Astrocyte of the cerebellum (primary cell): ENCODE measurements around the gene ZDHHC11.

Experiments
- DNase-seq: peaks from one replicate; pipeline ENCODE4 v3.0.0-alpha.2; 2011; ENCODE audit warnings: low read depth
- H3K4me3 ChIP-seq: 2 replicates; pipeline ENCODE4 v1.5.1; 2011; ENCODE audit warnings: mild to moderate bottlenecking, low read depth, low read length, moderate library complexity
- in situ Hi-C: cut with HindIII; loops from 2 replicates; pipeline ENCODE4 v1.10.0; 2017; ENCODE audit warnings: low sequenced_read_pairs
- TF ChIP-seq, protein P1 (sequence below): IDR thresholded peaks from 2 replicates; pipeline ENCODE4 v1.5.1; 2012; ENCODE audit warnings: low read length, low read depth, moderate library complexity, mild to moderate bottlenecking; ENCODE audit errors: missing control alignments

Gene ZDHHC11

DNA sequence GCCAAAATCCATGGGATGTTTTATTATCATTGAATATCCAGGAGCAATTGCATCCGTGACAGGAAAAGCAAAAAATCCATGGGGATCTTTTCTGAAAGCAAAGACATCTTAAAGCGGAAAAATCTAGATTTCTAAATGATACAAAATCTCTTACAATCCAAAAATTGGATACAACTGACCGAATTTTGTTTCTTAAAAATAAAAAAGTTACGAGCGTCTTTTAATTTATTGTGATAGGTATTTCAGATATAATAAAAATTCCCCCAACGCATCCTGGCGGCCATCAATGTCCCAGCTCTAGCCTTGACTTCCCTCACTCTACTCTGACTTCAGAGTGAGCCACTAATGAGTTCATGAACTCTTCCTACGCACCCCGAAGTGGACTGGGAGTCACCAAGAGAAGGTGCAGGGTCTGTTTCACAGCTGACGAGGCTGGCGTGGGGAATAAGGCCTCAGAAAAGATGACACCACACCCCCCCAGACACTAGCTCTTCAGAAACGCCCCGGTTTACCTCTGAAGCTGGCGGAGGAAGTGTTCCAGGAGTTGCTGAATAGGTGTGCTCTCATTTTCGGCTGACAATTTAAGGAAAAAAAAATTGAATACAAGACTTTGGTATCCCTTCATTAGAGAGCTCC is 38.4 kb upstream of the ZDHHC11 start:
- H3K4me3 ChIP-seq, result no peak overlapping the region
- no peak for DNase-seq
- TF ChIP-seq, protein P1, sequence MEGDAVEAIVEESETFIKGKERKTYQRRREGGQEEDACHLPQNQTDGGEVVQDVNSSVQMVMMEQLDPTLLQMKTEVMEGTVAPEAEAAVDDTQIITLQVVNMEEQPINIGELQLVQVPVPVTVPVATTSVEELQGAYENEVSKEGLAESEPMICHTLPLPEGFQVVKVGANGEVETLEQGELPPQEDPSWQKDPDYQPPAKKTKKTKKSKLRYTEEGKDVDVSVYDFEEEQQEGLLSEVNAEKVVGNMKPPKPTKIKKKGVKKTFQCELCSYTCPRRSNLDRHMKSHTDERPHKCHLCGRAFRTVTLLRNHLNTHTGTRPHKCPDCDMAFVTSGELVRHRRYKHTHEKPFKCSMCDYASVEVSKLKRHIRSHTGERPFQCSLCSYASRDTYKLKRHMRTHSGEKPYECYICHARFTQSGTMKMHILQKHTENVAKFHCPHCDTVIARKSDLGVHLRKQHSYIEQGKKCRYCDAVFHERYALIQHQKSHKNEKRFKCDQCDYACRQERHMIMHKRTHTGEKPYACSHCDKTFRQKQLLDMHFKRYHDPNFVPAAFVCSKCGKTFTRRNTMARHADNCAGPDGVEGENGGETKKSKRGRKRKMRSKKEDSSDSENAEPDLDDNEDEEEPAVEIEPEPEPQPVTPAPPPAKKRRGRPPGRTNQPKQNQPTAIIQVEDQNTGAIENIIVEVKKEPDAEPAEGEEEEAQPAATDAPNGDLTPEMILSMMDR, result no peak
- in situ Hi-C loops, result no loop called here

DNA sequence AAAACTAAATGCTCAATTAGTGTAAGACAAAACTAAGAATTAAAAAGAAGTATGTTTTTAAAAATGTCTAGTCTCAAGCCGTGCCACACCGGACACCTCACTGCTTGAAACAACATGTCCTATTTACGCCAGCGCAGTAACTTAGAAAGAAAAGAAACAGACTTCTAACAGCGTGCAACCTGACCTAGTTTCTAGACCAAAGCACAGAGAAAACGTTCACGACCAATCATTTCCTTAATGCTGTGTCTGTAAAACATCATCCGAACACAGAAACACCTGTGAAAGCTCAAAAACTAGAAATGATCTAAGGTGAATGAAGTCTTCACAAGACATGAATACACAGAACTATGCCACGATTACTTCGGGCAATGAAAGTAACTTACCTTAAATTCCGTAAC is 37.9 kb upstream of the ZDHHC11 start:
- TF ChIP-seq, protein P1, result no peak
- no peak for DNase-seq
- H3K4me3 ChIP-seq, result no peak overlapping the region
- in situ Hi-C loops, result no loop called here

DNA sequence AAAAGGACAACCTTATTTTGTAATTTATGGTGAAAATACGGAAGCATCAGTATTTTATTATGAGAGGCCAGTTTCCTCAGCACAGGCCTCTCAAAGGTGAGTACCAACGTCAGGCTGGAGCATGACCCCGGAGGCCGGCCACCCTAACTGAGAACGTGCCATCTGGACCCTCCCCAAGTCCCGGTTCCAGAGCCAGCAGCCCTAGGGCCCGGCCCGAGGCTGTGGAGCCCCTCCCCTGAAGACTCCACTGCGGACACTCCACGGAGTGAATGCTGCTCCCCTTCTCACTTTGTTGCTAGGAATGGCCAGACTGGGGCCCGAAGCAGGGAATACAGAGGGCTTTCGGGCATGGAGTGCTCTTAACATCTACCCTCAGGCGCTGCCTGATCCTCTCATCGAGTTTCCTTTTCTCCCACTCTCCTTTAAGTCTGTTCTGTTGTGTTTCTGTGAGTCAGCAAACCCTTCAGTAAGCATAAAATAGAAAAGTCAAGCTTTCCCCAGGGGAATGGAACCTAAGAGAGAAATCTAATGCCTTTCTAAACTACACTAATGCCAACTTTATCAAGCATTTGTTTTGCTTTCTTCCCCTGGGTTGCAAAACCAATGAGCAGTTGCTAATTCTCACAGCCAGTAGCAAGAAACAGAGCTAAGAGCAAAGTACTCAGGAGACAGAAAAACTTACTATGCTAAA is 37.3 kb upstream of the ZDHHC11 start:
- in situ Hi-C loops, result no loop called here
- no peak for DNase-seq
- H3K4me3 ChIP-seq, result no peak overlapping the region
- TF ChIP-seq, protein P1, result no peak

DNA sequence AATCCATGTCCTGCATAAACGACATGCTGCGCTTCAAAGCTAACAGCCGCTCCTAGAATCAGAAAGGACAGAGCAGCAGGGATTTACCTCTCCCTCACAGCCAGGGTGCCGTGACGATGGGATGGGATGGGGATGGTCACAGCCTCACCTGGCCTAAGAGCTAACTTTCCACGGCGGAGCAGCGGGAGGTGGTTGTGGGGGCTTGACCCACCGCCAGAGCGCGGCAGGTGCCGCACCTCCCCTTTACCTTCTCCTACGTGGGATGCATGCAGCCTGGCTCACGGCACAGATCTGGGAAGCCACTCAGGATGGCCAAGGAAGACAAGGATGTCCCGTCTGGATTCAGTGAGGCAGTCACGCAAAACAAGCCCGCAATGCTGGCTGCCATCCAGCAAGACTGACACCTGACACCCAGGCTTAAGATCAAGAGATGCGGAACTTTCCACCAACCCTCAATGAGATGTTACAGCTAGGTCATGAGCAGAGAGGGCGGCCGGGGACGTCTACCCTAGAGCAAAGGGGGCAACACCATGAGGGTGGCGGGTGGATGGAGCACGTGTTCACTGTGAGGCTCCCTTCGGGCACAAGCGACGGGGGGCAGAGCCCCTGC is 36.0 kb upstream of the ZDHHC11 start:
- DNase-seq, result no peak
- in situ Hi-C loops, result no loop called here
- no peak overlapping the region for H3K4me3 ChIP-seq
- TF ChIP-seq, protein P1, result no peak

DNA sequence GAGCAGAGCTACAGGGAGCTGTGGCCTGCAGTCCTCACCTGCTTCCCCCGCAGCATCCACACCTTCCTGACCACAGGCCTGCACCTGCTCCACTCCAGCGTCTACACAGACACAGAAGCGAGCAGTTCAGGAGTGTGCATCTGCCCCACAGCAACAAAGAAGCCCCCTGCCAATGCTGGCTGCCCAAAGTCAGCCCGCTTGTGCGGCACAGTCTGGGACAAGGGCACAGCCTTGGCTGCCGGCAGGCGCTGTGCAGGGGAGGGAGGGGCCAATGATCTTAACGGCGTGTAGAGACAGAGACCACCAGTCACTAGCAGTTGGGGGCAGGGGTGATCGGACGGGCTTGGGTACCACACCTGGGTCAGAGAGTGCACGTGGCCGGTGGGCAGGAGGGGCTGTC is 35.2 kb upstream of the ZDHHC11 start:
- no peak overlapping the region for H3K4me3 ChIP-seq
- DNase-seq, result no peak
- TF ChIP-seq, protein P1, result no peak
- in situ Hi-C loops, result no loop called here

DNA sequence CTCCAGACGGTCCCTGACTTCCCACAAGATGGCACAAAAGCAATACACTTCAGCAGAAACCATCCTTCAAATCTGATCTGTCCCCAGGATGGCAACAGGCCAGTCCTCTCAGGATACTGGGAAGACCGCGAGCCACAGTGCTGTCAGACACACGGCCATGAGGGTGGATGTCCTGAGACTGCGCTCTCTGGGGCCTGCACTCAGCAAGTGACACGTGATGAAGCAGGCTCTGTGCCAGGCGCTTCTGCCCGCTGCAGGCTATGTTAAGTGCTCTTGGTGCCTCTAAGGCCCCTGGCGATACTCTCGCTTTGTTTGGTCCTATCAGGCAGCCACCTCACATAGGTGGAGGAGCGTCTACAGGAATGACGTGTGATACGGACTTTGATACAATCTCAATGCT is 34.7 kb upstream of the ZDHHC11 start:
- in situ Hi-C loops, result no loop called here
- no peak overlapping the region for H3K4me3 ChIP-seq
- DNase-seq, result no peak
- TF ChIP-seq, protein P1, result no peak
